ENCODE results near the gene SEPTIN3. TPM values are rescaled to one million over a fixed set of nuclear protein-coding genes. Genes with fewer than 3 reads are reported as not detected.

Gene SEPTIN3
- polyA plus RNA-seq, 1 of the 3 experiments (the other 2 are of a cell fraction): 0.35 TPM

- TF ChIP-seq GATA2 (CRISPR knock-in tag; IDR thresholded peaks at IDR 0.05) (no peak), FOSL2 (IDR thresholded peaks at IDR 0.05; ENCODE audit: borderline replicate concordance, low read depth) (no peak), MEF2A (IDR thresholded peaks at IDR 0.05; ENCODE audit: borderline replicate concordance, low read depth) (no peak), FOXJ3 (CRISPR knock-in tag; IDR thresholded peaks at IDR 0.05) (no peak), NFIC (IDR thresholded peaks at IDR 0.05; ENCODE audit: borderline replicate concordance) (no peak), YY1 (IDR thresholded peaks at IDR 0.05; ENCODE audit: low read depth) (no peak), SMC3 (IDR thresholded peaks at IDR 0.05; ENCODE audit: low read depth, low read length) (no peak), REST (IDR thresholded peaks at IDR 0.05; ENCODE audit: low read depth, low read length) (no peak), SIN3A (IDR thresholded peaks at IDR 0.05; ENCODE audit: borderline replicate concordance, low read depth, low read length) (no peak), GABPA (IDR thresholded peaks at IDR 0.05; ENCODE audit: low read depth) (no peak), EP300 (IDR thresholded peaks at IDR 0.05; ENCODE audit: borderline replicate concordance in 1 of 2, low read depth in 1 of 2, low read length in 1 of 2) (no peak), JUND (IDR thresholded peaks at IDR 0.05) (no peak), ELF1 (IDR thresholded peaks at IDR 0.05) (no peak), CHD2 (IDR thresholded peaks at IDR 0.05; ENCODE audit: low read length, partially characterized antibody) (no peak), POLR2AphosphoS5 (IDR thresholded peaks at IDR 0.05; ENCODE audit: low read depth, low read length) (no peak), RCOR1 (IDR thresholded peaks at IDR 0.05; ENCODE audit: low read length) (no peak), RXRA (IDR thresholded peaks at IDR 0.05; ENCODE audit: borderline replicate concordance, low read depth) (no peak)
- TF ChIP-seq, protein P1, sequence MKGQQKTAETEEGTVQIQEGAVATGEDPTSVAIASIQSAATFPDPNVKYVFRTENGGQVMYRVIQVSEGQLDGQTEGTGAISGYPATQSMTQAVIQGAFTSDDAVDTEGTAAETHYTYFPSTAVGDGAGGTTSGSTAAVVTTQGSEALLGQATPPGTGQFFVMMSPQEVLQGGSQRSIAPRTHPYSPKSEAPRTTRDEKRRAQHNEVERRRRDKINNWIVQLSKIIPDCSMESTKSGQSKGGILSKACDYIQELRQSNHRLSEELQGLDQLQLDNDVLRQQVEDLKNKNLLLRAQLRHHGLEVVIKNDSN (IDR thresholded peaks at IDR 0.05; ENCODE audit: borderline replicate concordance, low read depth): no peak
- TF ChIP-seq, protein P2, sequence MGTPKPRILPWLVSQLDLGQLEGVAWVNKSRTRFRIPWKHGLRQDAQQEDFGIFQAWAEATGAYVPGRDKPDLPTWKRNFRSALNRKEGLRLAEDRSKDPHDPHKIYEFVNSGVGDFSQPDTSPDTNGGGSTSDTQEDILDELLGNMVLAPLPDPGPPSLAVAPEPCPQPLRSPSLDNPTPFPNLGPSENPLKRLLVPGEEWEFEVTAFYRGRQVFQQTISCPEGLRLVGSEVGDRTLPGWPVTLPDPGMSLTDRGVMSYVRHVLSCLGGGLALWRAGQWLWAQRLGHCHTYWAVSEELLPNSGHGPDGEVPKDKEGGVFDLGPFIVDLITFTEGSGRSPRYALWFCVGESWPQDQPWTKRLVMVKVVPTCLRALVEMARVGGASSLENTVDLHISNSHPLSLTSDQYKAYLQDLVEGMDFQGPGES (IDR thresholded peaks at IDR 0.05; ENCODE audit: low read depth, low read length): no peak
- Histone ChIP-seq H3K9me3 (no peaks in the 10 kb centered on the region), H3F3A (replicated peaks; ENCODE audit: insufficient read depth) (no peaks in the 10 kb centered on the region), H3K79me2 (ENCODE audit: insufficient read depth) (no peaks in the 10 kb centered on the region), H3K9ac (no peak overlapping the region), H3K9me2 (no peaks in the 10 kb centered on the region), H3K4me1 (ENCODE audit: control insufficient read depth in 1 of 2, insufficient read depth in 2 of 2, low read depth in 1 of 2, low read length in 1 of 2) (peaks cover 0 to under 1% of the 10 kb centered on the region in 2 experiments; a peak in 2 of 4 replicates), H3K27ac (ENCODE audit: low read depth in 2 of 2, low read length in 1 of 2) (no peak overlapping the region), H4K20me1 (ENCODE audit: insufficient read depth) (no peaks in the 10 kb centered on the region), H2AFZ (ENCODE audit: low read depth) (no peak overlapping the region), H3K36me3 (replicated peaks in 1 of 2; ENCODE audit: control insufficient read depth in 1 of 2, insufficient read depth in 2 of 2, low read length in 1 of 2) (no peaks in the 10 kb centered on the region), H3K4me3 (ENCODE audit: low read depth in 2 of 2, low read length in 1 of 2) (no peak overlapping the region), H3K4me2 (no peak overlapping the region), H3K27me3 (ENCODE audit: insufficient read depth) (no peaks in the 10 kb centered on the region)
- WGBS (ENCODE audit: low lambda C conversion rate): no CpG with 5 or more reads among the region's 4 CpGs
- DNase-seq: no peak
- ChIA-PET POLR2A (no interaction called here), CTCF (interaction anchor here (2.1 kb wide), 1 partner anchor 18 kb away, joined by 8 read pairs; no protein-coding TSS in a partner anchor)
Observed at GRCh38 chr22:41922940-41923594, 46.2 kb upstream of the SEPTIN3 start.

Data from SK-N-SH (cell line).